ENCODE data around the gene DUOXA1. TPM values are rescaled to one million over a fixed set of nuclear protein-coding genes. Genes with fewer than 3 reads are reported as not detected.

Gene DUOXA1
- total and polyA plus RNA-seq, 9 of the 15 experiments (the other 6 are each of a cell fraction or from before 2014, with no cell fraction given) = 0.17 to 0.74 (median 0.24) TPM; not detected in 6

- ChIA-PET POLR2A (no interaction called here), CTCF (ENCODE audit: low intra/inter-chr PET ratio) (no interaction called here)
- H4K20me1 ChIP-seq (replicated peaks; ENCODE audit: control insufficient read depth, insufficient read depth, low read length) = peaks cover 3% of the 10 kb centered on the region; the same call in 1 of the 2 replicates
- in situ Hi-C loops (cut with MboI) (no loop called here), intact Hi-C loops (cut with micrococcal nuclease) (no loop called here)
- TF ChIP-seq EHMT2 (IDR thresholded peaks at IDR 0.05) = no peak
- no peak for TF ChIP-seq ERF (CRISPR knock-in tag; IDR thresholded peaks at IDR 0.05)
- TF ChIP-seq CREB3 (tag; conservative IDR thresholded peaks at IDR 0.05; ENCODE audit: low read depth) = no peak
- TF ChIP-seq TRIM28 (IDR thresholded peaks at IDR 0.05) = no peak
- TF ChIP-seq YBX1 (IDR thresholded peaks at IDR 0.05) = no peak
- TF ChIP-seq ZNF507 (tag; conservative IDR thresholded peaks at IDR 0.05) = no peak
- no peak for TF ChIP-seq PRMT5 (CRISPR knock-in tag; IDR thresholded peaks at IDR 0.05)
- TF ChIP-seq MCM7 (IDR thresholded peaks at IDR 0.05) = no peak
- TF ChIP-seq ZNF609 (CRISPR knock-in tag; IDR thresholded peaks at IDR 0.05; ENCODE audit: borderline replicate concordance) = no peak
- TF ChIP-seq ELK3 (CRISPR knock-in tag; IDR thresholded peaks at IDR 0.05) = no peak
- no peak for TF ChIP-seq HSF4 (CRISPR knock-in tag; IDR thresholded peaks at IDR 0.05; ENCODE audit: borderline replicate concordance)
- TF ChIP-seq HDAC6 (IDR thresholded peaks at IDR 0.05; ENCODE audit: low read depth, low read length) = no peak
- TF ChIP-seq ZNF146 (CRISPR knock-in tag; IDR thresholded peaks at IDR 0.05; ENCODE audit: unreplicated experiment) = no peak
- TF ChIP-seq SMARCC2 (IDR thresholded peaks at IDR 0.05; ENCODE audit: low read depth) = no peak
- DNase-seq (ENCODE audit: extremely low read depth in 1 of 4, low spot score in 3 of 4) = no peak
- no peak overlapping the region for H3K4me2 ChIP-seq (ENCODE audit: insufficient read depth, low read length)
- H3K4me1 ChIP-seq (replicated peaks in 1 of 2; ENCODE audit: control insufficient read depth in 2 of 2, insufficient read depth in 2 of 2, low read length in 2 of 2) = peaks cover 0 to 8% of the 10 kb centered on the region in 2 experiments; a peak in 2 of 5 replicates
- peaks cover 16 to 39% of the 10 kb centered on the region in 2 experiments for H3K27me3 ChIP-seq (ENCODE audit: control insufficient read depth in 2 of 2, insufficient read depth in 2 of 2, low read length in 2 of 2)
- no peak overlapping the region for H3K27ac ChIP-seq (ENCODE audit: extremely low read depth, low read depth, low read length)
- no peak overlapping the region for H3K4me3 ChIP-seq
- no peak overlapping the region for H2AFZ ChIP-seq (ENCODE audit: low read depth, low read length)
- no peak for FAIRE-seq
- ATAC-seq = no peak
- no peaks in the 10 kb centered on the region for H3K79me2 ChIP-seq (ENCODE audit: control insufficient read depth, insufficient read depth, low read length)
- no TSS peak for BruUV-seq (replicated peaks)
- no peaks in the 10 kb centered on the region for H3K9me1 ChIP-seq (ENCODE audit: control insufficient read depth, insufficient read depth, low read length)
- H3K36me3 ChIP-seq (ENCODE audit: control insufficient read depth, insufficient read depth, low read length) = no peaks in the 10 kb centered on the region
- 3% methylated on average over 7 of the region's 7 CpGs for WGBS (ENCODE audit: insufficient coverage, low coverage, missing lambda C conversion rate)
- H3K9me3 ChIP-seq (replicated peaks; ENCODE audit: control insufficient read depth, insufficient read depth, low read depth, low read length) = no peaks in the 10 kb centered on the region
- no peak overlapping the region for H3K9ac ChIP-seq (ENCODE audit: insufficient read depth in 1 of 2, low read depth in 2 of 2, low read length in 2 of 2)
Observed at GRCh38 chr15:45143056-45143455, 13.4 kb upstream of the DUOXA1 start.
